GM23248 (cell line): ENCODE measurements around the gene LRG1. TPM values are rescaled to one million over a fixed set of nuclear protein-coding genes. Genes with fewer than 3 reads are reported as not detected.

Source experiments
- DNase-seq: peaks from one replicate; pipeline ENCODE4 v3.0.0-alpha.2; 2015
- H2AFZ ChIP-seq: fragments of 200-600 bp; sonication (generic); 2 replicates; pipeline ENCODE4 v1.6.1; 2016; ENCODE audit warnings: antibody characterized with exemption
- H3F3A ChIP-seq: fragments of 200-600 bp; sonication (generic); 2 replicates; pipeline ENCODE4 v1.6.1; 2016; ENCODE audit warnings: mild to moderate bottlenecking, antibody characterized with exemption, mixed run types; ENCODE audit not compliant: insufficient read depth
- H3K27ac ChIP-seq: fragments of 200-600 bp; sonication (generic); 2 replicates; pipeline ENCODE4 v1.5.1; 2016; ENCODE audit warnings: mild to moderate bottlenecking
- H3K27me3 ChIP-seq: fragments of 200-600 bp; sonication (generic); replicated peaks from 2 replicates; pipeline ENCODE4 v1.6.1; 2016; ENCODE audit warnings: mild to moderate bottlenecking; ENCODE audit not compliant: insufficient read depth
- H3K36me3 ChIP-seq: fragments of 200-600 bp; sonication (generic); 2 replicates; pipeline ENCODE4 v1.6.1; 2016; ENCODE audit warnings: low read depth, mild to moderate bottlenecking
- H3K4me1 ChIP-seq: fragments of 200-600 bp; sonication (generic); 2 replicates; pipeline ENCODE4 v1.6.1; 2016; ENCODE audit warnings: mild to moderate bottlenecking; ENCODE audit not compliant: insufficient read depth
- H3K4me2 ChIP-seq: fragments of 200-600 bp; sonication (generic); one replicate; pipeline ENCODE4 v1.6.1; 2016; ENCODE audit warnings: mild to moderate bottlenecking; ENCODE audit not compliant: unreplicated experiment
- H3K4me3 ChIP-seq: fragments of 200-600 bp; sonication (generic); 2 replicates; pipeline ENCODE4 v1.5.1; 2016; ENCODE audit warnings: mild to moderate bottlenecking
- H3K79me2 ChIP-seq: fragments of 200-600 bp; sonication (generic); 2 replicates; pipeline ENCODE4 v1.6.1; 2016; ENCODE audit warnings: mild to moderate bottlenecking; ENCODE audit not compliant: insufficient read depth
- H3K9ac ChIP-seq: fragments of 200-600 bp; sonication (generic); 2 replicates; pipeline ENCODE4 v1.6.1; 2016; ENCODE audit warnings: mild to moderate bottlenecking
- H3K9me2 ChIP-seq: fragments of 200-600 bp; sonication (generic); 2 replicates; pipeline ENCODE4 v1.6.1; 2016; ENCODE audit warnings: mixed run types, mild to moderate bottlenecking, moderate library complexity; ENCODE audit not compliant: insufficient read depth
- H3K9me3 ChIP-seq: fragments of 200-600 bp; sonication (generic); one replicate; pipeline ENCODE4 v1.6.1; 2017; ENCODE audit warnings: low read depth
- H4K20me1 ChIP-seq: fragments of 200-600 bp; sonication (generic); 2 replicates; pipeline ENCODE4 v1.6.0; 2016; ENCODE audit not compliant: insufficient read depth
- EZH2 ChIP-seq: fragments of 200-600 bp; sonication (generic); IDR thresholded peaks from 2 replicates; pipeline ENCODE4 v1.6.1; 2018; ENCODE audit warnings: antibody characterized with exemption, mild to moderate bottlenecking; ENCODE audit not compliant: insufficient read depth, poor library complexity, severe bottlenecking
- EZH2phosphoT487 ChIP-seq: fragments of 200-600 bp; sonication (generic); IDR thresholded peaks from 2 replicates; pipeline ENCODE4 v1.6.1; 2018; ENCODE audit warnings: antibody characterized with exemption, moderate library complexity, mild to moderate bottlenecking, low read depth; ENCODE audit not compliant: insufficient read depth
- WGBS, 2 experiments: methylation state at CpG; one replicate each; pipeline ENCODE4 v1.1.6; 2015 to 2017; ENCODE audit warnings: low lambda C conversion rate in 2 of 2, low coverage in 1 of 2; ENCODE audit errors: missing lambda C conversion rate in 2 of 2; 5-methylcytosine and 5-hydroxymethylcytosine counted together
- in situ Hi-C: fragments of 300-500 bp; cut with MboI; formaldehyde crosslinking; loops from 2 replicates; pipeline ENCODE4 v1.15.0; 2020
- polyA plus RNA-seq: library from polyadenylated mRNA; unstranded; fragments of >200 nt; fragmentation: Nextera tagmentation; extraction: Ambion mirVana; gene quantifications from 2 replicates; pipeline ENCODE4 v1.2.1, GENCODE V29; 2016
- total RNA-seq: library from RNA; depleted of rRNA; stranded (reverse); fragments of >200 nt; shearing (Covaris generic); gene quantifications from 2 replicates; pipeline ENCODE4 v1.2.3, GENCODE V29; 2014

Gene LRG1
- total and polyA plus RNA-seq, 2 experiments from 2014 or later = not detected

DNA sequence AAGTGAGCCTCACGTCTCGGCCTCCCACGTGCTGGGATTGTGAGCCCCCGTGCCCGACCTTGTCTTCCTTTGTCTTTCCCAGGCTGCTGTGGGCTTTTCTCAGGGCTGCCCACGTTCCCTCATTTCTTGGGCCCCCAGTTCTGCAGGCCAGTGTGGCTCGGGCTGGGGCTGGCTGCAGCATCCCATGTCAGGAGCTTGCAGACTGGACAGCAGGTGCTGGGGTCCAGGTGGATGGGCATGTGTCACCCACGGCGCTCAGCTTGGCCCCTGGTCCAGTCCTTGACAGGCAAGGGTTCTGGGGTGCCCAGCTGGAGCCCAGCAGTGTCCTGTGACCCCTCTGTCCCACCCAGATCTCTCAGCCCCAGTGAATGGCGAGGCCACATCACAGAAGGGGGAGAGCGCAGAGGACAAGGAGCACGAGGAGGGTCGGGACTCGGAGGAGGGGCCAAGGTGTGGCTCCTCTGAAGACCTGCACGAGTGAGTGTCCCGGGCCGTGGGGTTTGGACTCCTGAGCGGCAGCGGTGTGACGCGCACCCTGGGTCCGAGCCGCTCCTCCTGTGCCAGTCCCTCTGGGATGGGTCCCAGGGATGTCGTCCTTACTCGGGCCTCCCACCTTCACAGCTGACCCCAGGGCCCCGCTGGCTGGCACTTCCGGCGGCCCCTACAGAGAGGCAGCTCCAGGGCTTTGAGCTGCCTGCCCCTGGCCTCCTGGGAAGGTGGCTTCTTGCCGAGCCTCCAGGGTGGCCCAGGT is 38.8 kb downstream of the LRG1 start:
- 90 to 94% methylated on average over 24 to 29 of the region's 29 CpGs for WGBS, 2 experiments

DNA sequence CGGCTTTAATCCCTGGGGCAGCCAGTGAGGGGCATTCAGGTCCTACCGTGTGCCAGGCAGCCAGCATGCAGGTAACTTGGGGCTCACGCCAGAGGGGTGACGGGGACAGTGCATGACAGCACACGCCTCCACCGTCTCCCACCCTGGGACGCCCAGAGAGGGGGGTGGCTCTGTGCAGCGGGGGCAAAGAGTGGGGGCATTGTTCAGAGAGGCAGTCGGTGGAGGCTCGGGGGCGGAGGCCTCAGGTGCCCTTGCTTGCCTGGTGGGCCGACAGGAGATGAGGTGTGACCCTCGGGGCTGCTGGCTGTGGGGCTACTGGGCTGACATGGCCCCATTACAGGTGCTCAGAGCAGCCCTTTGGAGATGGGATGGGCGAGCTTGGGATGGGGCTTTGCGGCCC is 40.0 kb downstream of the LRG1 start:
- H3K4me2 ChIP-seq = no peak overlapping the region
- WGBS, 2 experiments = 94 to 96% methylated on average over 11 to 15 of the region's 15 CpGs
- H3F3A ChIP-seq = no peaks in the 10 kb centered on the region
- H3K27me3 ChIP-seq = no peaks in the 10 kb centered on the region
- H3K9me3 ChIP-seq = no peaks in the 10 kb centered on the region
- H3K27ac ChIP-seq = no peak overlapping the region
- H2AFZ ChIP-seq = no peak overlapping the region
- no peaks in the 10 kb centered on the region for H3K79me2 ChIP-seq
- TF ChIP-seq EZH2phosphoT487 (no peak), EZH2 (no peak)
- H3K9ac ChIP-seq = no peak overlapping the region
- H4K20me1 ChIP-seq = no peaks in the 10 kb centered on the region
- in situ Hi-C loops = no loop called here
- H3K36me3 ChIP-seq = no peaks in the 10 kb centered on the region; the same call in 1 of the 2 replicates
- no peaks in the 10 kb centered on the region for H3K9me2 ChIP-seq
- H3K4me1 ChIP-seq = no peaks in the 10 kb centered on the region
- DNase-seq = no peak
- no peak overlapping the region for H3K4me3 ChIP-seq

More for the DNA sequence above, 38.8 kb downstream of the LRG1 start:
- no peaks in the 10 kb centered on the region for H3K79me2 ChIP-seq
- no peaks in the 10 kb centered on the region; the same call in 1 of the 2 replicates for H3K36me3 ChIP-seq
- no peak overlapping the region for H2AFZ ChIP-seq
- H3K4me1 ChIP-seq = no peaks in the 10 kb centered on the region
- no peak overlapping the region for H3K4me3 ChIP-seq
- H3K9ac ChIP-seq = no peak overlapping the region
- TF ChIP-seq EZH2 (no peak), EZH2phosphoT487 (no peak)
- no peak overlapping the region for H3K4me2 ChIP-seq
- H3F3A ChIP-seq = no peaks in the 10 kb centered on the region
- H3K9me3 ChIP-seq = no peaks in the 10 kb centered on the region
- no peaks in the 10 kb centered on the region for H4K20me1 ChIP-seq
- in situ Hi-C loops = no loop called here
- DNase-seq = no peak
- no peaks in the 10 kb centered on the region for H3K9me2 ChIP-seq
- H3K27me3 ChIP-seq = no peaks in the 10 kb centered on the region
- H3K27ac ChIP-seq = no peak overlapping the region

DNA sequence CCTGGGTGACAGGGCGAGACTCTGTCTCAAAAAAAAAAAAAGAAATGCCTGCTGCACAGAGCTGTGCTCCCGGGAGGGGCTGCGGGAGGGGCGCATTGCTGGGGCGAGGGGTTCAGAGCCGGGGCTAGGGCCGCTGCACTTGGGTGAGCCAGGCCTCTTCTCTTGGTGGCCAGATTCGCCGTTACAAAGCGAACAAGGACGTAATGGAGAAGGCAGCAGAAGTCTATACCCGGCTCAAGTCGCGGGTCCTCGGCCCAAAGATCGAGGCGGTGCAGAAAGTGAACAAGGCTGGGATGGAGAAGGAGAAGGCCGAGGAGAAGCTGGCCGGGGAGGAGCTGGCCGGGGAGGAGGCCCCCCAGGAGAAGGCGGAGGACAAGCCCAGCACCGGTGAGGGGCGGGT is 40.5 kb downstream of the LRG1 start:
- H3K9ac ChIP-seq = no peak overlapping the region
- no peak overlapping the region for H2AFZ ChIP-seq
- no peaks in the 10 kb centered on the region for H3K9me2 ChIP-seq
- H3K4me2 ChIP-seq = no peak overlapping the region
- TF ChIP-seq EZH2phosphoT487 (no peak), EZH2 (no peak)
- in situ Hi-C loops = no loop called here
- H3K4me3 ChIP-seq = no peak overlapping the region
- H3K9me3 ChIP-seq = no peaks in the 10 kb centered on the region
- H3K27ac ChIP-seq = no peak overlapping the region
- H3F3A ChIP-seq = no peaks in the 10 kb centered on the region
- 90 to 95% methylated on average over 11 to 23 of the region's 23 CpGs for WGBS, 2 experiments
- DNase-seq = no peak
- no peaks in the 10 kb centered on the region for H3K79me2 ChIP-seq
- no peaks in the 10 kb centered on the region; the same call in 1 of the 2 replicates for H3K36me3 ChIP-seq
- no peaks in the 10 kb centered on the region for H4K20me1 ChIP-seq
- H3K4me1 ChIP-seq = no peaks in the 10 kb centered on the region
- no peaks in the 10 kb centered on the region for H3K27me3 ChIP-seq

DNA sequence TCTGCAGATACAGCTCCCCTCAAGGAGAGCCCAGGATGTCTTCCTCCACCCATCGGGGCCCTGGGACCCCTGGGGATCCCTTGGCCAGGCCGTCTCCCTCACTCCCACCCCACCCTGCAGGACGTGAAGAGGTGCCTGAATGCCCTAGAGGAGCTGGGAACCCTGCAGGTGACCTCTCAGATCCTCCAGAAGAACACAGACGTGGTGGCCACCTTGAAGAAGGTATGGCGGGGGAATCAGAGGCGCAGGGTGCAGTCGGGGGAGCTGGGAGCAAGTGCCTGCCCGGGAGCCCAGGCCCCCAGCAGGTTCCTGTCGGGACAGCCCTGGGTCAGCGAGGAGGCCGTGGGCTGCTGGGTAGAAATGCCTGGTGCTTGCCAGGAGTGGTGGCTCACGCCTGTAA is 41.1 kb downstream of the LRG1 start:
- Histone ChIP-seq H3K4me2 (no peak overlapping the region), H3K27me3 (no peaks in the 10 kb centered on the region), H3K27ac (no peak overlapping the region), H2AFZ (no peak overlapping the region), H3K9ac (no peak overlapping the region), H3K4me3 (no peak overlapping the region), H3K9me2 (no peaks in the 10 kb centered on the region), H3K79me2 (no peaks in the 10 kb centered on the region), H4K20me1 (no peaks in the 10 kb centered on the region), H3K4me1 (no peaks in the 10 kb centered on the region), H3K36me3 (no peaks in the 10 kb centered on the region; the same call in 1 of the 2 replicates), H3F3A (no peaks in the 10 kb centered on the region), H3K9me3 (no peaks in the 10 kb centered on the region)
- 95 to 96% methylated on average over 11 to 12 of the region's 12 CpGs for WGBS, 2 experiments
- in situ Hi-C loops = no loop called here
- TF ChIP-seq EZH2phosphoT487 = no peak
- TF ChIP-seq EZH2 = no peak
- no peak for DNase-seq
